ENCODE results near the gene CCDC97.
"Not testable (repeated sequence)": the region's sequence is repeated elsewhere in the genome, so short reads cannot be mapped to it uniquely, and the experiment has no call there.

DNA sequence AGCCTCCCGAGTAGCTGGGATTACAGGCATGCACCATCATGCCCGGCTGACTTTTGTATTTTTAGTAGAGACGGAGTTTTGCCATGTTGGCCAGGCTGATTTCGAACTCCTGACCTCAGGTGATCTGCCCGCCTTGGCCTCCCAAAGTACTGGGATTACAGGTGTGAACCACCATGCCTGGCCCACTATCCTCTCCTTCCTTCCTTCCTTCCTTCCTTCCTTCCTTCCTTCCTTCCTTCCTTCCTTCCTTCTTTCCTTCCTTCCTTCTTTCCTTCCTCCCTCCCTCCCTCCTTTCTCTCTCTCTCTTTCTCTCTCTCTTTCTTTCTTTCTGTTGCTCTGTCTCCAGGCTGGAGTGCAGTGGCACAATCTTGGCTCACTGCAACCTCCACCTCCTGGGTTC, 61.1 kb downstream of the CCDC97 start:
- TF ChIP-seq, protein P1, sequence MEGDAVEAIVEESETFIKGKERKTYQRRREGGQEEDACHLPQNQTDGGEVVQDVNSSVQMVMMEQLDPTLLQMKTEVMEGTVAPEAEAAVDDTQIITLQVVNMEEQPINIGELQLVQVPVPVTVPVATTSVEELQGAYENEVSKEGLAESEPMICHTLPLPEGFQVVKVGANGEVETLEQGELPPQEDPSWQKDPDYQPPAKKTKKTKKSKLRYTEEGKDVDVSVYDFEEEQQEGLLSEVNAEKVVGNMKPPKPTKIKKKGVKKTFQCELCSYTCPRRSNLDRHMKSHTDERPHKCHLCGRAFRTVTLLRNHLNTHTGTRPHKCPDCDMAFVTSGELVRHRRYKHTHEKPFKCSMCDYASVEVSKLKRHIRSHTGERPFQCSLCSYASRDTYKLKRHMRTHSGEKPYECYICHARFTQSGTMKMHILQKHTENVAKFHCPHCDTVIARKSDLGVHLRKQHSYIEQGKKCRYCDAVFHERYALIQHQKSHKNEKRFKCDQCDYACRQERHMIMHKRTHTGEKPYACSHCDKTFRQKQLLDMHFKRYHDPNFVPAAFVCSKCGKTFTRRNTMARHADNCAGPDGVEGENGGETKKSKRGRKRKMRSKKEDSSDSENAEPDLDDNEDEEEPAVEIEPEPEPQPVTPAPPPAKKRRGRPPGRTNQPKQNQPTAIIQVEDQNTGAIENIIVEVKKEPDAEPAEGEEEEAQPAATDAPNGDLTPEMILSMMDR (conservative IDR thresholded peaks at IDR 0.05; ENCODE audit: low read length) = not testable (repeated sequence)
- not testable (repeated sequence) for TF ChIP-seq EZH2phosphoT487 (IDR thresholded peaks at IDR 0.05; ENCODE audit: borderline replicate concordance, low read depth, low read length)
